ENCODE data around the gene CCDC157.

DNA sequence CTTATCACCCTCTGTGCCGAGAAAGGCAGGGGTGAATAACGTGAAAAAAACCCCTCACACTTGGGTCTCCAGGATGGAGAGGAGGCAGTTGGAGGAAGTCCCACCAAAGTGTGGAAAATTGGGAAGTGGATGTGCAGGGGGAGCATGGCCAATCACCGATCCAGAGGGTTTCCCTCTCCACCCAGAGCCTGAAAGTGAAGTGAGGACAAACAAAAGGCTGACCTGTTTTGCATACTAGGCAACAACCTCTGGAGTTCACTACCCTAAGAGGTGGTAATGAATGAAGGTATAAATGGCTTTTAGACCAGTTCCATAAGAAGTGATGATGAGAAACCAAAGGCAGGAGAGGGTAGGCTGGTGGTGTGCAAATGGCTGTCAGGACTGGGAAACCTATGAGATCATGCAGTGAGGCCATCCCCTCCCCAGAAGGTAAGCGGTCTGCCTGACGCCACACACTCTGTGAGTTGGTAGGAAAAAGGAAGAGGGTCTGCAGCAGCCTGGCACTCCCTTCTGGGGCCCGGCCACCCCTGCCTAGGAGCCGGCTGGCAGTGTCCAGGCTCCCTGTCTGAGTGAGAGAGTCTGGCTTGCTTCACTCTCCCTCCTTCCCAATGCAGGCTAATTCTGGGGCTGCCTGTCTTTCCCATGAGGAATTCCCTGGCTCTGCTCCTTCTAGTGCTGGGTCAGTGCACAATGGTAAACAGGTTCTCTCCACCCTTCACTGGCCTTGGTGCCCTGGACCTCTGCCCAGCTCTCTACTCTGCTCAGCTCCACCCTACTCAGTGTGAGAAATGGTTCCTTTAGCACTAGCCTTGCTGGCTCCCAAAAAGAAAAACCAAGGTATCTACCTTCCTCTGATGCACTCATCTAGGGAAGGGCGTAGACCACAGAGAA is 45.7 kb upstream of the CCDC157 start:
- TF ChIP-seq YY1 (tag by site-specific recombination; IDR thresholded peaks at IDR 0.05) (no peak), AEBP2 (tag by site-specific recombination; IDR thresholded peaks at IDR 0.05; ENCODE audit: borderline replicate concordance) (no peak), YY2 (tag by site-specific recombination; IDR thresholded peaks at IDR 0.05) (no peak), CTCF (tag by site-specific recombination; IDR thresholded peaks at IDR 0.05) (no peak), ZBTB44 (tag by site-specific recombination; IDR thresholded peaks at IDR 0.05) (no peak), ZBTB17 (tag by site-specific recombination; IDR thresholded peaks at IDR 0.05) (no peak), SCRT2 (tag by site-specific recombination; IDR thresholded peaks at IDR 0.05) (no peak), ZNF785 (tag by site-specific recombination; IDR thresholded peaks at IDR 0.05) (no peak)
- TF ChIP-seq, protein P1, sequence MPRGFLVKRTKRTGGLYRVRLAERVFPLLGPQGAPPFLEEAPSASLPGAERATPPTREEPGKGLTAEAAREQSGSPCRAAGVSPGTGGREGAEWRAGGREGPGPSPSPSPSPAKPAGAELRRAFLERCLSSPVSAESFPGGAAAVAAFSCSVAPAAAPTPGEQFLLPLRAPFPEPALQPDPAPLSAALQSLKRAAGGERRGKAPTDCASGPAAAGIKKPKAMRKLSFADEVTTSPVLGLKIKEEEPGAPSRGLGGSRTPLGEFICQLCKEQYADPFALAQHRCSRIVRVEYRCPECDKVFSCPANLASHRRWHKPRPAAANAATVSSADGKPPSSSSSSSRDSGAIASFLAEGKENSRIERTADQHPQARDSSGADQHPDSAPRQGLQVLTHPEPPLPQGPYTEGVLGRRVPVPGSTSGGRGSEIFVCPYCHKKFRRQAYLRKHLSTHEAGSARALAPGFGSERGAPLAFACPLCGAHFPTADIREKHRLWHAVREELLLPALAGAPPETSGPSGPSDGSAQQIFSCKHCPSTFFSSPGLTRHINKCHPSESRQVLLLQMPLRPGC (tag by site-specific recombination; IDR thresholded peaks at IDR 0.05) = no peak
